ENCODE data around the gene HSD17B7. TPM values are rescaled to one million over a fixed set of nuclear protein-coding genes. Genes with fewer than 3 reads are reported as not detected.
A peak's percentile ranks its signal among the peaks of the same experiment; 100 is the strongest.
"Not testable (repeated sequence)": the region's sequence is repeated elsewhere in the genome, so short reads cannot be mapped to it uniquely, and the experiment has no call there.

Gene HSD17B7
- total RNA-seq, 1 experiment from 2014 or later, result 20.0 TPM

GRCh38 chr1:162796617-162797279, 6.2 kb downstream of the HSD17B7 start:
- in situ Hi-C loops (cut with HindIII; ENCODE audit: low sequenced_read_pairs); DNase-seq (ENCODE audit: low spot score): not testable (repeated sequence)

DNA sequence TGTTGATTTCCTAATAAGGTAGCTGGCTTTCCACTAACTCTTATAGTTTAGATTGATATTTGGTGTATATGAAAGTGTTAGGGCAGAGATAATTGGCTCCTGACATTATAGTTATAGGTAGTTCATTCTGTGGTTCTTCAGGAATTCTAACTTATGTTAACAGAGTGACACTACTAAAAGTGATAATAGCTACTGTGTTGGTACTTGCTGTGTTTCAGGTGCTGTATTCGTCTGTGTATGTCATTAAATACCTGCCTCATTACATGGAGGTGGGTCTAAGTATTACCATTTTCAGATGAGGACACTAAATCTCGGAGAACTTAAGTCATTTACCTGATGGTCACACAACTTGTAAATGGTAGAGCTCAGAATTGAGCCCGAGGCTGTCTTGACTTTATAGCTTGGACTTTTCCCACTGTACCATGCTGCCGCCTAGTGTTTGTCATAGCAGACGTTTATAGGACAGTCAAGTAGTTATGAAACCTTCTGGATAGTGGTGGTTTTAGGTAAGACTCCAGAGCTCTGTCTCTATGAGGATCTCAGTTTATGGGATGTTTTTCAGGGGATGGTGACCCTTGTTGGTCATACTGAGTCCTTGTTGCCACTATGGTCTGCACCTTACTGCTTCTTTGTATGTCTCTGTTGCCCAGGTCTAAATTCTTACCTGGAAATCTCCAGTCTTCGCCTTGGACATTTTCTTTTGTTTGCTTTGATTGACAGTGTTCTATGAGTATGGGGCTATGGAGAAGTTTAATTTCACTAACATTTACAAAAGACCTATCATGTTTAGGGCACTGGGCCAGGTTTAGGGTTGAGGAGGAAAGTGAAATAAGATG, 9.7 kb downstream of the HSD17B7 start:
- peak; percentile 82 for DNase-seq (ENCODE audit: low spot score)
- in situ Hi-C loops (cut with HindIII; ENCODE audit: low sequenced_read_pairs), result not testable (repeated sequence)

DNA sequence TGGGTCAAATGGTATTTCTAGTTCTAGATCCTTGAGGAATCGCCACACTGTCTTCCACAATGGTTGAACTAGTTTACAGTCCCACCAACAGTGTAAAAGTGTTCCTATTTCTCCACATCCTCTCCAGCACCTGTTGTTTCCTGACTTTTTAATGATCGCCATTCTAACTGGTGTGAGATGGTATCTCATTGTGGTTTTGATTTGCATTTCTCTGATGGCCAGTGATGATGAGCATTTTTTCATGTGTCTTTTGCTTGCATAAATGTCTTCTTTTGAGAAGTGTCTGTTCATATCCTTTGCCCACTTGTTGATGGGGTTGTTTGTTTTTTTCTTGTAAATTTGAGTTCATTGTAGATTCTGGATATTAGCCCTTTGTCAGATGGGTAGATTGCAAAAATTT, 17.0 kb downstream of the HSD17B7 start:
- in situ Hi-C loops (cut with HindIII; ENCODE audit: low sequenced_read_pairs); DNase-seq (ENCODE audit: low spot score): not testable (repeated sequence)

DNA sequence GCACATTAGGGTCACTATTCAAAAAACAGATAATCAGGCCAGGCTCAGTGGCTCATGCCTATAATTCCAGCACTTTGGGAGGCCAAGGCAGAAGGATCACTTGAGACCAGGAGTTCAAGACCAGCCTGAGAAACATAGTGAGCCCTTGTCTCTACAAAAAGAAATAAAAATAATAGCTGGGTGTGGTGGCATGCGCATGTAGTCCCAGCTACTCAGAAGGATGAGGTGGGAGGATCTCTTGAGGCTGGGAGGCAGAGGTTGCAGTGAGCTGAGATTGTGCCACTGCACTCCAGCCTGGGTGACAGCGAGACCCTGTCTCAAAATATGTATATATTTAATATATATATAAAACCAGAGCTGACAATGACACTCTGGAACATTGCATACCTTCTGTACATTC, 21.9 kb downstream of the HSD17B7 start:
- in situ Hi-C loops (cut with HindIII; ENCODE audit: low sequenced_read_pairs); DNase-seq (ENCODE audit: low spot score): not testable (repeated sequence)

- DNase-seq (ENCODE audit: low spot score); in situ Hi-C loops (cut with HindIII; ENCODE audit: low sequenced_read_pairs): not testable (repeated sequence)
These were observed 27.6 kb downstream of the HSD17B7 start for GRCh38 chr1:162818136-162818535.

DNA sequence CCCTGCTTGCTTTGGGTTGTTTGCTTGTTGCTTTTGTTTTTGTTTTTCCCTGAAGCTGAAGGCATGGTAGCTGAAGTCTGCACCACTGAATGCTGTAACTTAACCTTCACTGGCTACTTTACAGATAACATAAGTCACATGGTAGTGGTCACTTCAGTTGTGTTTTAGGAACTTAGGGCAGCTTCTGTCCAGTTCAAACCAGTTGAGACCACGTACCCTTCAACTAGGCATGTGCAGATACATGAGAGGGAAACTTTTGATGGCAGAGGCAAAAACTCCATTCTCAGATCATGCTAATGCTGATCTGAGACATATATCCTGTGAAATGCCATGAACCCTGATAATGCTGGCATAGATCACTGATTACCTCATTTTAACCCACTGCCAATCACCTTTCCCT, 28.2 kb downstream of the HSD17B7 start:
- in situ Hi-C loops (cut with HindIII; ENCODE audit: low sequenced_read_pairs); DNase-seq (ENCODE audit: low spot score): not testable (repeated sequence)

- in situ Hi-C loops (cut with HindIII; ENCODE audit: low sequenced_read_pairs), result no loop called here
These were observed 32.1 kb downstream of the HSD17B7 start for GRCh38 chr1:162822391-162823200.

GRCh38 chr1:162823231-162823630, 32.7 kb downstream of the HSD17B7 start:
- no peak for DNase-seq (ENCODE audit: low spot score)
- in situ Hi-C loops (cut with HindIII; ENCODE audit: low sequenced_read_pairs), result no loop called here

More at GRCh38 chr1:162822391-162823200, 32.1 kb downstream of the HSD17B7 start:
- DNase-seq (ENCODE audit: low spot score), result peak; percentile 6

DNA sequence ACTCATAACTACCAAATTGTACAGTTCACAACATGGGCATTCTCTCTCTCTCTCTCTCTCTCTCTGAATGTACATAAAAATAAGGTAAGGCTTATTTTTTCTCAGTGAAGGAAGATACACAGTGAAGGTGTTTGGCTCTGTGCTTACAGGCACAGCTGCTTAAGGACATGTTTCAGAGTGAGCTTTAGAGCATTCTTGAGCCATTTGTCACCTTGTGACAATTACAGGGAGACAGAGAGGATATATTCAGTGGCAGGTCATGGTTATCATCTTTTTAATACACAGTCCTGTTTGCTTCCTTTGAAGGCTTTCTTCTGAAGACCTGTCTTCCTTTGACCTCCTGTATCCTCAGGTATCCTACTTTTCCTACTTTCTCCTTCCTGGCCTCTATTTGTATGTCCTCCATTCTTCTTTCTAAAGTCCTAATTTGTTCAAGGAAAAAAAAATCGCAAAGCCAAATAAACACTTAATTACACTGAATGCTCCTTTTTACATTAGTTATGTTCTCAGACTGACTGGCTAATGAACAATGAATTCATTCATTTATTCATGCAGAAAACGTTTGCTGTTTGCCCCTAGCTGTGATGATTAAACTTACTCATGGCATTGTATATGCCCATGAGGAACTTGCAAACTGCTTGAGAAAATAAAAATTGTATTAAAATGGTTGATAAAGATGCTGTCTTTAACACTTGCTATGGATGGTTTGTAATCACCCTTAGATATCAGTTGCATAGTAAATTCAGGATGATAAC, 33.4 kb downstream of the HSD17B7 start:
- no peak for DNase-seq (ENCODE audit: low spot score)

GRCh38 chr1:162829268-162829667, 38.8 kb downstream of the HSD17B7 start:
- in situ Hi-C loops (cut with HindIII; ENCODE audit: low sequenced_read_pairs), result no loop called here
- DNase-seq (ENCODE audit: low spot score), result no peak

More for the DNA sequence above, 33.4 kb downstream of the HSD17B7 start:
- in situ Hi-C loops (cut with HindIII; ENCODE audit: low sequenced_read_pairs), result no loop called here

- in situ Hi-C loops (cut with HindIII; ENCODE audit: low sequenced_read_pairs), result no loop called here
- DNase-seq (ENCODE audit: low spot score), result no peak
These were observed 42.0 kb downstream of the HSD17B7 start for GRCh38 chr1:162832470-162832869.

GRCh38 chr1:162835157-162835899, 44.8 kb downstream of the HSD17B7 start:
- DNase-seq (ENCODE audit: low spot score), result no peak
- in situ Hi-C loops (cut with HindIII; ENCODE audit: low sequenced_read_pairs), result no loop called here

DNA sequence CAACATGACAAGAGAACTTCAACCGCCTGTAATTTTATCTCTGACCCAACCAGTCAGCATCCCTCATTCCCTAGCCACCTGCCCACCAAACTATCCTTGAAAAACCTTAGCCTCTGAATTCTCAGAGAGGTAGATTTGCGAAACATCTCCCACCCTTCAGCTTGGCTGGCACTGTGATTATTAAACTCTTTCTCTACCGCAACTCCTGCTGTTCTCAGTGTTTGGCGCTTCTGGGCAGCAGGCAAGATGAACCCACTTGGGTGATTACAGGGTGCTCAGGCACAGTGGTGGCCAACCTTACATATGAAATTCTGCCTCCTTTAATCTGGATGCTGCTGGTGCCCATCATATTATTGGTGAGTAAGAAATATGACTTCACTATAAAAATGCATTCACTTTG, 48.4 kb downstream of the HSD17B7 start:
- DNase-seq (ENCODE audit: low spot score), result no peak
- in situ Hi-C loops (cut with HindIII; ENCODE audit: low sequenced_read_pairs), result no loop called here

DNA sequence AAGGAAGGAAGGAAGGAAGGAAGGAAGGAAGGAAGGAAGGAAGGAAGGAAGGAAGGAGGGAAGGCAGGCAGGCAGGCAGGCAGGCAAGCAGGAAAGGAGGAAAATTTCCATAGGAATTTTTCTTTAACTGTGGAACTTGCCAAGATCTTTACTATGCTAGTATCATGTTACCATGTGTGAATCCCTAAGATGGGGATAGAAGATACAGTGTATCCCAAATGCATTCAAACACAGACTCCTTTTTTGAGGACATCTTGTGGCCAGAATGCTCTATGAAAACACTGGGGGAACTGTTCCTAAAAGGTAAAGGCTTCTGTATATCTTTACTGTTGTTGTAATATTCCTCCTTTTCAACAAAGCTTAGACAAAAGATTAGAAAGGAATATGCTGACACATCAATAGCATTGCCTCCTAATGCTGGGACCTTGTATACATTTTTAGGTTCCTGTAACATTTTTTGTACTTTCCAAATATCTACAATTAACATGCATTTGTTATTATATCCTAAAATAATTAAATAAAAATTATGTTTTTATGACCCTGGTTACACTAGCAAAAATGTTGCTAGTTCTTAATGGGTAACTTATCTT, 49.8 kb downstream of the HSD17B7 start:
- in situ Hi-C loops (cut with HindIII; ENCODE audit: low sequenced_read_pairs), result no loop called here
- no peak for DNase-seq (ENCODE audit: low spot score)

DNA sequence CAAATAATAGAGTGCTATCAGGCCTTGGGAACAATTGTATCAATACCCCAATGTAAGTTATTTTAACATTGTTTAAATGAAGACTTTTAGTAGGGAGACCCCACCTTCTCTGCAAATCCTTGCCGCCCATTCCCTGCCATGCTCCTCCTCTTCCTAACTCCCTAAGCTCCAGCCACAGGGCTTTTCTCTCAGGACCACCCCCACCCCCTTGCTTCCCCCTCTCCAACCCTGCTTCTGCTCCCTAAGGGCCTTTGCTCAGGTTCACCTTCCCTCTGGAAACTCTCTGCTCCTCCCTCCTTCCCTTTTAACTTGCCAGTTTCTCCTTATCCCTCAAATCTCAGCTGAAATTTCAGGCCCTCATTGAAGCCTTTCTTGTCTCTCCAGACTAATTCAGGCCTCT, 53.7 kb downstream of the HSD17B7 start:
- in situ Hi-C loops (cut with HindIII; ENCODE audit: low sequenced_read_pairs), result no loop called here
- no peak for DNase-seq (ENCODE audit: low spot score)

DNA sequence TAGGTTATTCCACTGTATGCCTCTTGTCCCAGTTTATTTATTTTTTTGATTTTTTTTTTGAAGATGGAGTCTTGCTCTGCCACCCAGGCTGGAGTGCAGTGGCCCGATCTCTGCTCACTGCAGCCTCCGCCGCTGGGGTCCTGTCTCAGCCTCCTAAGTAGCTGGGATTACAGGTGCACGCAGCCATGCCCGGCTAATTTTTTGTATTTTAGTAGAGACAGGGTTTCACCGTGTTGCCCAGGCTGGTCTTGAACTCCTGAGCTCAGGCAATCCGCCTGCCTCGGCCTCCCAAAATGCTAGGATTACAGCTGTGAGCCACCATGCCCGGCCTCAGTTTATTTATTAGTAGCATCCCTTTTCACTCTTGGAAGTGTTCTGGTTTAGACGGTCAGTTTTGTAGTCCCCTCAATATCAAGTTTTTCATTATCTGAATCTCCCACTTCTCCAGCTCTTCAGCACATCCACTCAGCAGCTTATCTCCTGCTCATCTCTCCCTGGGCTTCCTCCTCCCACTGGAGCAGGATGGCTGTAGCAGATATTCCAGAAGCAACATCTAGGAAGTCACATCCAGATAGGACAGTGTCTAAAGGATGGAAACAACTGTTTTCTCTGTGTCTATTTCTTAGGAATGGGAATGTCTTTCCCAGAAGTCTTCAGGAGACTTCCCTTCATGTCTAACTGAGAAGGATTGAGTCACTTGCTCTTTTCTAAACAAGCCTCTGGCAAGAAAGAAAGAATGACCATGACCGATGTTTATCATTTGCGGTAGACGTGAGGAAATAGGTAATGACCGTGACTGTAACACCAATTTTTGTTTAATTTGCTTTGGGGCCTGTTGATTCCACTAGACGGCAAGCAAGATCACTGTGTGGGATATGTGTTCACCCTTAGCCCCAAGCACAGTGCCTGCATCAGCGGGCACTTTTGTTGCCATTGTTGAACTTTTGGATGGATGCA, 56.0 kb downstream of the HSD17B7 start:
- in situ Hi-C loops (cut with HindIII; ENCODE audit: low sequenced_read_pairs), result no loop called here
- no peak for DNase-seq (ENCODE audit: low spot score)
